ENCODE measurements around the gene CTIF.

The CTIF gene

GRCh38 chr18:48641981-48642380, 103.2 kb downstream of the CTIF start:
- Histone ChIP-seq H3K9me2 (replicated peaks; ENCODE audit: insufficient read depth, low read length) (no peaks in the 10 kb centered on the region), H3F3A (ENCODE audit: insufficient read depth, low read length) (no peaks in the 10 kb centered on the region), H2AFZ (ENCODE audit: low read length) (no peak overlapping the region), H4K20me1 (ENCODE audit: insufficient read depth, low read length) (no peaks in the 10 kb centered on the region), H3K4me2 (ENCODE audit: low read depth, low read length) (no peak overlapping the region), H3K27ac (ENCODE audit: low read length) (no peak overlapping the region), H3K4me3 (ENCODE audit: low read length) (no peak overlapping the region), H3K36me3 (replicated peaks; ENCODE audit: insufficient read depth, low read length) (no peaks in the 10 kb centered on the region), H3K79me2 (ENCODE audit: low read length) (no peaks in the 10 kb centered on the region), H3K4me1 (ENCODE audit: low read length) (no peaks in the 10 kb centered on the region), H3K27me3 (replicated peaks; ENCODE audit: insufficient read depth, low read length) (no peaks in the 10 kb centered on the region), H3K9me3 (replicated peaks; ENCODE audit: insufficient read depth, low read length) (no peaks in the 10 kb centered on the region), H3K9ac (ENCODE audit: low read length) (no peak overlapping the region)
- TF ChIP-seq EZH2phosphoT487 (IDR thresholded peaks at IDR 0.05; ENCODE audit: low read length) (no peak), EZH2 (optimal IDR thresholded peaks at IDR 0.05; ENCODE audit: low read depth, low read length) (no peak), CTCF (IDR thresholded peaks at IDR 0.05; ENCODE audit: low read length) (no peak)
- DNase-seq = no peak

GRCh38 chr18:48642503-48642902, 103.7 kb downstream of the CTIF start:
- H3K9me3 ChIP-seq (replicated peaks; ENCODE audit: insufficient read depth, low read length) = no peaks in the 10 kb centered on the region
- no peaks in the 10 kb centered on the region for H3K9me2 ChIP-seq (replicated peaks; ENCODE audit: insufficient read depth, low read length)
- H3K36me3 ChIP-seq (replicated peaks; ENCODE audit: insufficient read depth, low read length) = no peaks in the 10 kb centered on the region
- H3K79me2 ChIP-seq (ENCODE audit: low read length) = no peaks in the 10 kb centered on the region
- H3K4me2 ChIP-seq (ENCODE audit: low read depth, low read length) = no peak overlapping the region
- no peaks in the 10 kb centered on the region for H3F3A ChIP-seq (ENCODE audit: insufficient read depth, low read length)
- H3K27ac ChIP-seq (ENCODE audit: low read length) = no peak overlapping the region
- H3K27me3 ChIP-seq (replicated peaks; ENCODE audit: insufficient read depth, low read length) = no peaks in the 10 kb centered on the region
- no peak overlapping the region for H2AFZ ChIP-seq (ENCODE audit: low read length)
- no peak for TF ChIP-seq EZH2 (optimal IDR thresholded peaks at IDR 0.05; ENCODE audit: low read depth, low read length)
- TF ChIP-seq CTCF (IDR thresholded peaks at IDR 0.05; ENCODE audit: low read length) = no peak
- TF ChIP-seq EZH2phosphoT487 (IDR thresholded peaks at IDR 0.05; ENCODE audit: low read length) = no peak
- H3K9ac ChIP-seq (ENCODE audit: low read length) = no peak overlapping the region
- no peaks in the 10 kb centered on the region for H3K4me1 ChIP-seq (ENCODE audit: low read length)
- H4K20me1 ChIP-seq (ENCODE audit: insufficient read depth, low read length) = no peaks in the 10 kb centered on the region
- DNase-seq = no peak
- no peak overlapping the region for H3K4me3 ChIP-seq (ENCODE audit: low read length)

GRCh38 chr18:48643262-48643661, 104.4 kb downstream of the CTIF start:
- H3K9me3 ChIP-seq (replicated peaks; ENCODE audit: insufficient read depth, low read length) = no peaks in the 10 kb centered on the region
- no peaks in the 10 kb centered on the region for H3K4me1 ChIP-seq (ENCODE audit: low read length)
- H3K79me2 ChIP-seq (ENCODE audit: low read length) = no peaks in the 10 kb centered on the region
- H3K9ac ChIP-seq (ENCODE audit: low read length) = no peak overlapping the region
- DNase-seq = no peak
- no peak overlapping the region for H3K27ac ChIP-seq (ENCODE audit: low read length)
- no peaks in the 10 kb centered on the region for H3K27me3 ChIP-seq (replicated peaks; ENCODE audit: insufficient read depth, low read length)
- no peak overlapping the region for H2AFZ ChIP-seq (ENCODE audit: low read length)
- no peak overlapping the region for H3K4me2 ChIP-seq (ENCODE audit: low read depth, low read length)
- no peaks in the 10 kb centered on the region for H3F3A ChIP-seq (ENCODE audit: insufficient read depth, low read length)
- TF ChIP-seq CTCF (IDR thresholded peaks at IDR 0.05; ENCODE audit: low read length) (no peak), EZH2 (optimal IDR thresholded peaks at IDR 0.05; ENCODE audit: low read depth, low read length) (no peak), EZH2phosphoT487 (IDR thresholded peaks at IDR 0.05; ENCODE audit: low read length) (no peak)
- H4K20me1 ChIP-seq (ENCODE audit: insufficient read depth, low read length) = no peaks in the 10 kb centered on the region
- no peaks in the 10 kb centered on the region for H3K36me3 ChIP-seq (replicated peaks; ENCODE audit: insufficient read depth, low read length)
- H3K4me3 ChIP-seq (ENCODE audit: low read length) = no peak overlapping the region
- no peaks in the 10 kb centered on the region for H3K9me2 ChIP-seq (replicated peaks; ENCODE audit: insufficient read depth, low read length)

All from MM.1S (cell line).